Breast epithelium (tissue), 4 donors: ENCODE measurements around the gene HSPB8. TPM values are rescaled to one million over a fixed set of nuclear protein-coding genes. Genes with fewer than 3 reads are reported as not detected.

ENCODE experiments used
- DNase-seq, 2 donors: peaks; one replicate each; pipeline ENCODE4 v3.0.0-alpha.2; 2019; ENCODE audit warnings: low spot score in 2 of 2
- H3K27ac ChIP-seq, 2 donors: fragments of 200-600 bp; sonication (generic) in 1 of 2; one replicate each; pipeline ENCODE4 v1.5.1; 2016 to 2019; ENCODE audit warnings: mild to moderate bottlenecking in 1 of 2
- H3K27me3 ChIP-seq, 2 donors: fragments of 200-600 bp; sonication (generic) in 1 of 2; one replicate each; pipeline versions ENCODE4 v1.5.1 to v1.6.0; 2017 to 2019; ENCODE audit warnings: control low read depth in 1 of 2, mild to moderate bottlenecking in 1 of 2
- H3K36me3 ChIP-seq: fragments of 200-600 bp; one replicate; pipeline ENCODE4 v1.5.1; 2019
- H3K4me1 ChIP-seq, 2 donors: fragments of 200-600 bp; sonication (generic); one replicate each; pipeline ENCODE4 v1.5.1; 2016 to 2019; ENCODE audit warnings: control low read depth in 1 of 2
- H3K4me3 ChIP-seq, 3 donors: fragments of 200-600 bp; sonication (generic); 1 replicate in 2 of 3; 2 replicates in 1 of 3; pipeline ENCODE4 v1.5.1; 2016 to 2019; ENCODE audit warnings: mild to moderate bottlenecking in 3 of 3, moderate library complexity in 2 of 3
- H3K9me3 ChIP-seq, 2 donors: fragments of 200-600 bp; sonication (generic) in 1 of 2; one replicate each; pipeline ENCODE4 v1.5.1; 2016 to 2019; ENCODE audit warnings: control low read depth in 1 of 2
- CTCF ChIP-seq, 3 donors: fragments of 450-650 bp; IDR thresholded peaks; one replicate each; pipeline ENCODE4 v1.5.1; 2016 to 2017; ENCODE audit warnings: antibody characterized with exemption in 3 of 3, mild to moderate bottlenecking in 3 of 3, moderate library complexity in 3 of 3
- POLR2A ChIP-seq: fragments of 450-650 bp; IDR thresholded peaks from one replicate; pipeline ENCODE4 v1.6.1; 2016; ENCODE audit warnings: antibody characterized with exemption, mild to moderate bottlenecking, moderate library complexity
- POLR2AphosphoS5 ChIP-seq, 3 donors: sonication (generic); formaldehyde crosslinking; IDR thresholded peaks; one replicate each; pipeline ENCODE4 v1.6.1; 2017; ENCODE audit warnings: antibody characterized with exemption in 3 of 3
- intact Hi-C: fragments of 100-400 bp; cut with DNase I; formaldehyde crosslinking; loops from one replicate; pipeline ENCODE4 v1.15.1; 2023; ENCODE audit warnings: low total_unique reads
- total RNA-seq, 3 donors: library from RNA; depleted of rRNA; stranded (reverse); fragments of >200 nt; gene quantifications; one replicate each; pipeline ENCODE4 v1.1.0, GENCODE V29; 2016

HSPB8 gene
- total RNA-seq, 3 donors from 2014 or later = 19.3 to 44.5 (median 32.8) TPM

DNA sequence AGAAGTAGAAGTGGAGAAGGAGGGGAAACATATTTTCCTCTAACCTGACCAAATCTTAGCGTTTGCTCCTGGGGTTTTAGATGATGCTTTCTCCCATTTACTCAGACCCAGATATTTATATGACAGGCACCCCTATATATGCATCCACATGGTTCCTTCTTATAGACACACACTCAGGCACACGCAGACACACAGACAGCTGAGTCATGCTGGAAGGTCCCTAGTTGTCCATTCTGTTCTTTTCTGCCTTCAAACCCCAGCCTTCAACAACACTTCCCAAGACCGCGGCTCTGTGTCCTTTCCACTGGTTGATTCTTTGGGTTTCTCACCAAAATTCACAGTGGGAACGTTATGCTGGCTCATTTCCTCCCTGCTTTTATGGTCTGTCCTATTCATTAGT lies 52.1 kb downstream of the HSPB8 start:
- TF ChIP-seq POLR2AphosphoS5 (IDR thresholded peaks at IDR 0.05) = no peak
- no peak for TF ChIP-seq CTCF (IDR thresholded peaks at IDR 0.05)
- TF ChIP-seq POLR2A = no peak
- no peaks in the 10 kb centered on the region for H3K9me3 ChIP-seq
- peaks cover 0 to 7% of the 10 kb centered on the region in 2 donors for H3K27me3 ChIP-seq
- H3K36me3 ChIP-seq = no peaks in the 10 kb centered on the region
- intact Hi-C loops = no loop called here
- DNase-seq = no peak
- H3K4me3 ChIP-seq = no peak overlapping the region
- no peak overlapping the region for H3K27ac ChIP-seq
- H3K4me1 ChIP-seq = no peaks in the 10 kb centered on the region

GRCh38 chr12:119231774-119232173 lies 53.0 kb downstream of the HSPB8 start:
- H3K36me3 ChIP-seq = no peaks in the 10 kb centered on the region
- H3K27ac ChIP-seq = no peak overlapping the region
- H3K9me3 ChIP-seq = no peaks in the 10 kb centered on the region
- H3K4me1 ChIP-seq = no peaks in the 10 kb centered on the region
- H3K4me3 ChIP-seq = no peak overlapping the region
- intact Hi-C loops = no loop called here
- H3K27me3 ChIP-seq = peaks cover 0 to 7% of the 10 kb centered on the region in 2 donors
- no peak for DNase-seq
- TF ChIP-seq POLR2AphosphoS5 (IDR thresholded peaks at IDR 0.05) (no peak), POLR2A (no peak), CTCF (IDR thresholded peaks at IDR 0.05) (no peak)

- Histone ChIP-seq H3K27ac (no peak overlapping the region), H3K36me3 (no peaks in the 10 kb centered on the region), H3K4me3 (no peak overlapping the region), H3K9me3 (peaks cover 0 to 4% of the 10 kb centered on the region in 2 donors), H3K4me1 (no peaks in the 10 kb centered on the region), H3K27me3 (peaks cover 0 to 7% of the 10 kb centered on the region in 2 donors)
- intact Hi-C loops = no loop called here
- TF ChIP-seq CTCF (IDR thresholded peaks at IDR 0.05) (no peak), POLR2A (no peak), POLR2AphosphoS5 (IDR thresholded peaks at IDR 0.05) (no peak)
- no peak for DNase-seq
These were observed 56.5 kb downstream of the HSPB8 start for GRCh38 chr12:119235197-119235751.

- no peak for DNase-seq
- H3K9me3 ChIP-seq = peaks cover 0 to 4% of the 10 kb centered on the region in 2 donors
- H3K27me3 ChIP-seq = peaks cover 0 to 7% of the 10 kb centered on the region in 2 donors
- intact Hi-C loops = no loop called here
- no peak overlapping the region for H3K27ac ChIP-seq
- no peaks in the 10 kb centered on the region for H3K4me1 ChIP-seq
- no peaks in the 10 kb centered on the region for H3K36me3 ChIP-seq
- H3K4me3 ChIP-seq = no peak overlapping the region
- no peak for TF ChIP-seq POLR2A
- TF ChIP-seq CTCF (IDR thresholded peaks at IDR 0.05) = no peak
- no peak for TF ChIP-seq POLR2AphosphoS5 (IDR thresholded peaks at IDR 0.05)
These were observed 57.6 kb downstream of the HSPB8 start for GRCh38 chr12:119236372-119236771.

- intact Hi-C loops = no loop called here
- Histone ChIP-seq H3K9me3 (peaks cover 0 to 4% of the 10 kb centered on the region in 2 donors), H3K4me1 (no peaks in the 10 kb centered on the region), H3K4me3 (no peak overlapping the region), H3K27ac (no peak overlapping the region), H3K27me3 (no peaks in the 10 kb centered on the region), H3K36me3 (no peaks in the 10 kb centered on the region)
- TF ChIP-seq POLR2AphosphoS5 (IDR thresholded peaks at IDR 0.05) (no peak), POLR2A (no peak), CTCF (IDR thresholded peaks at IDR 0.05) (no peak)
- no peak for DNase-seq
These were observed 60.3 kb downstream of the HSPB8 start for GRCh38 chr12:119239040-119239439.
